Activated CD8-positive, alpha-beta memory T cell treated with anti-CD3 and anti-CD28 coated beads, Interleukin-2, amount 50 U/mL, for 24 hours (primary cell): Measurements from ENCODE around the gene PRSS38.
"Not testable (repeated sequence)": the region's sequence is repeated elsewhere in the genome, so short reads cannot be mapped to it uniquely, and the experiment has no call there.

Source experiments
- DNase-seq: peaks from one replicate; pipeline ENCODE4 v3.0.0-alpha.2; 2020; ENCODE audit errors: extremely low read depth

Gene PRSS38

DNA sequence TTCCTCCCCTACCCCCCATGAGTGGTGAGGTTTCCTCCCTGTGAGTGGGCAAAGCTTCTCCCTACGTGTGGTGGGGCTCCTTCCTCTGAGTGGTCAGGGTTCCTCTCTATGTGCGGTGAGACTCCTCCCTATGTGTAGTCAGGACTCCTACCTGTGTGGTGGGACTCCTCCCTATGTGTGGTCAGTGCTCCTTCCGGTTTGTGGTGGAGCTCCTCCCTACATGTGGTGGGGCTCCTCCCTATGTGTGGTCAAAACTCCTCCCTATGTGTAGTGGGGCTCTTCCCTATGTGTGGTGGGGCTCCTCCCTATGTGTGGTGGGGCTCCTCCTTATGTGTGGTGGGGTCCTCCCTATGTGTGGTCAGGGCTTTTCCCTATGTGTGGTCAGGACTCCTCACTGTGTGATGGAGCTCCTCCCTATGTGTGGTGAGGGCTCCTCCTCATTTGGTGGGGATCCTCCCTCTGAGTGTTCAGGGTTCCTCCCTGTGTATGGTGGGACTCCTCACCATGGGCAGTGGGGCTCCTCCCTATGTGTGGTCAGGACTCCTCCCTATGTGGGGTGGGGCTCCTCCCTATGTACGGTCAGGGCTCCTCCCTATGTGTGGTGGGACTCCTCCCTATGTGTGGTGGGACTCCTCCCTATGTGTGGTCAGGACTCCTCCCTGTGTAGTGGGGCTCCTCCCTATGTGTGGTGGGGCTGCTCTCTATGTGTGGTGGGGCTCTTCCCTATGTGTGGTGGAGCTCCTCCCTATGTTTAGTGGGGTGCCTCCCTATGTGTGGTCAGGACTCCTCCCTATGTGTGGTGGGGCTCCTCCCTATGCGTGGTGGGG lies 29.1 kb downstream of the PRSS38 start:
- no peak for DNase-seq

- DNase-seq = no peak
Observed at GRCh38 chr1:227845147-227845458, 29.6 kb downstream of the PRSS38 start.

GRCh38 chr1:227845519-227845918 lies 30.0 kb downstream of the PRSS38 start:
- DNase-seq = no peak

DNA sequence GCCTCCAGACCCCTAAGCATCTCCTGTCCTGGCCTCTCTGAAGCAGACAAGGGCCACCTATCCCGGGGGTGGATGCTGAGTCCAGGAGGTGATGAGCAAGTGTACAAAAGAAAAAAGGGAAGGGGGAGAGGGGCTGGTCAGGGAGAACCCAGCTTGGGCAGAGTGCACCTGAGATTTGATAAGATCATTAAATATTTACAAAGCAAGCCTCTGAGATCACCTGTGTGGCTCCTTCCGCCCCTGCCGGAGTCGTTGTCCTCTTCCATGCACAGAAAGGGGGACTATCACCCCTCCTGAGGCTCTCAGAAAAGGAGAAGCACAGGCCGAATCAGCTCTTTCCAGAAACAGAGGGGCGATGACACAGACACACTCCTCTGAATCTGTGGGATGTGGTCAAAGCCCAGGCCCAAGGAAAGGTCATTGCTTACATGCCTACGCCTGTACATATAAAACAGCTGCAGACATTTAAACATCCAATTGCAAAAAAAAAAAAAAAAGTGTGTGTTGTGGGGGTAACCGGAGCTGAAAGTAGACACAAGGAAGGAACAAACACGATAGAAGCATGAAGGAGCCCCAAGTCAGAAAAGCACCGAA lies 30.9 kb downstream of the PRSS38 start:
- DNase-seq = no peak

GRCh38 chr1:227847046-227847445 lies 31.6 kb downstream of the PRSS38 start:
- not testable (repeated sequence) for DNase-seq

DNA sequence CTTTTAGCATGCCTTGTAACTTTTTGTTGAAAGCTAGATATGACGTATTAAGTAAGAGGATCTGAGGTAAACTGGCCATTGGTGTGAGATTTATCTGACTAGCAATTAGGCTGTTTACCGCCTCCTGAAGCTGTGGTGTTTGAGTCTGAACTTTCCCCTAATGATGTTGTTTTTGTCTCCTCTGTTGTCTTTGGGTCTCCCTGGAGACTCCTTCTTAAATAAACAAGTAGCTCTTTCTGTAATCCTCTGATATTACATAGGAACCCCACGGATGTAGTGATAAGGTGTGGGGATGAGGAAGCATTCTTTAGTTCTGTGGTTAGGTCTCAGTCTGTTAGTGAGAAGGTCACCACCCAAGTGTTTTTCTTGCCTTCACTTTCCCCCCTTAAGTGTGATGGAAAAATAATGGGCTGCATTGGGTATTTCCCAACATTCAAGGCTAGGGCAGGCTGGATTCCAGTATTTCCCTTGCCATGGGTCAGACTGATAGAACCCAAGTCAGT lies 33.0 kb downstream of the PRSS38 start:
- no peak for DNase-seq

- DNase-seq = no peak
Observed at GRCh38 chr1:227849251-227849650, 33.8 kb downstream of the PRSS38 start.

- DNase-seq = no peak
Observed at GRCh38 chr1:227854189-227854588, 38.7 kb downstream of the PRSS38 start.

- no peak for DNase-seq
Observed at GRCh38 chr1:227855687-227856086, 40.2 kb downstream of the PRSS38 start.

- no peak for DNase-seq
Observed at GRCh38 chr1:227856147-227856858, 40.8 kb downstream of the PRSS38 start.

DNA sequence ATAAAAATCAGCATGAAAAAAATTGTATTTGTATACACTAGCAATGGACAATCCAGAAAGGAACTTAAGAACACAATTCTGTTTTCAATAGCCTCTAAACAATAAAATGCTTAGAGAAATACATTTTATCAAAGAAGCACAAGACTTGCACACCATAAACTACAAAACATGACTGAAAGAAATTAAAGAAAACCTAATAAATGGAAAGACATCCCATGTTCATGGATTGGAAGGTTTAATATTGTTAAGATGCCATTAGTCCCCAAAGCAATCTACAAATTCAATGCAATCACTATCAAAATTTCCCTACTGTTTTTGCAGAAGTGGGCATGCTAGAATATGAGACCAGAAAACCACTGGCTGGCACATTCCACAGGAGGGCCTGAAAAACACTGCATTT lies 49.4 kb downstream of the PRSS38 start:
- no peak for DNase-seq

GRCh38 chr1:227869279-227869842 lies 53.9 kb downstream of the PRSS38 start:
- DNase-seq = no peak

GRCh38 chr1:227869851-227870305 lies 54.4 kb downstream of the PRSS38 start:
- DNase-seq = no peak

DNA sequence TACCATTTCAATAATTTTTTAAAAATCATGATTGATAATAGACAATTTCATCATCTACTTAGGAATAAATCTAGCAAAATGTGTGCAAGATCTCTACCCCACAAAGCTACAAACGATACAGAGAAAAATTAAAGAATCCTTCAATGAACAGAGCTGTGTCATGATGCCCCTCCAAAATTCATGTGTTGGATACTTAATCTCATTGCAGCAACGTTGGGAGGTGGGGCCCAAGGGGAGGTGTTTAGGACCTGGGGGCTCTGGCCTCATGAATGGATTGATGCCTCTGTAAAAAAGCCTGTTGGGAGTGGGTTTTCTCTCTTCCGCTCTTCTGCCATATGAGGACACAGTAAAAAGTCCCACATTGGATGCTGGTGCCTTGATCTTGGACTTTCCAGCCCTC lies 54.9 kb downstream of the PRSS38 start:
- no peak for DNase-seq

GRCh38 chr1:227871892-227872291 lies 56.4 kb downstream of the PRSS38 start:
- DNase-seq = not testable (repeated sequence)

DNA sequence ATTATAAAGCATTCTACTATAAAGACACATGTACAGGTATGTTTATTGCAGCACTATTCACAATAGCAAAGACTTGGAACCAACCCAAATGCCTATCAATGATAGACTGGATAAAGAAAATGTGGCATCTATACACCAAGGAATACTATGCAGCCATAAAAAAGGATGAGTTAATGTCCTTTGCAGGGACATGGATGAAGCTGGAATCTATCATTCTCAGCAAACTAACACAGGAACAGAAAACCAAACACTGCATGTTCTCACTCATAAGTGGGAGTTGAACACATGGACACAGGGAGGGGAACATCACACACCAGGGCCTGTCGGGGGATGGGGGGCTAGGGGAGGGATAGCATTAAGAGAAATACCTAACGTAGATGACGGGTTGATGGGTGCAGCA lies 62.3 kb downstream of the PRSS38 start:
- DNase-seq = not testable (repeated sequence)

DNA sequence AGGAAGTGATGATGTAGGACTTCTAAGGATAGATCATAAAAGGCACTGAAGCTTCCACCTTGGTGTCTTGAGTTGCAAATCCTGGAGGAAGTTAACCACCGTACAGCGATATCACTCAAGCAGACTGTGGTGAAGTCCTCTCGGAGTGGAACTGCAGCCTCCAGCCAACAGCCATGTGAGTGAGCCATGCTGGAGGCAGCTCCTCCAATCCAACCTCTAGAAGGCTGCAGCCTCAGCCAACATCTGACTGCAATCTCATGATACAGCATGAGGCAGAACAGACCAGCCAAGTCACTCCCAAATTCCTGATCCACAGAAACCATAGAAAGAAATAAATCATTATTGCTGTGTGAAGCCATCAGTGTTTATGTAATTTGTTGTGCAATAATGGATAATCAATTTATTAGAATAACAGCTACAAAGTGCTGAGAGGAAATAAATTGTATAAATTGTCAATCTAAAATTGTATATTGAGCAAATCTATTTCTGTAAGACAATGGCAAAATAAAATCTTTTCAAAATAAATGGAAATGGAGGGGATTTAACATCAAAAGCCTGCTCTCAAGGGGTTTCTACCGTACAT lies 65.0 kb downstream of the PRSS38 start:
- no peak for DNase-seq

DNA sequence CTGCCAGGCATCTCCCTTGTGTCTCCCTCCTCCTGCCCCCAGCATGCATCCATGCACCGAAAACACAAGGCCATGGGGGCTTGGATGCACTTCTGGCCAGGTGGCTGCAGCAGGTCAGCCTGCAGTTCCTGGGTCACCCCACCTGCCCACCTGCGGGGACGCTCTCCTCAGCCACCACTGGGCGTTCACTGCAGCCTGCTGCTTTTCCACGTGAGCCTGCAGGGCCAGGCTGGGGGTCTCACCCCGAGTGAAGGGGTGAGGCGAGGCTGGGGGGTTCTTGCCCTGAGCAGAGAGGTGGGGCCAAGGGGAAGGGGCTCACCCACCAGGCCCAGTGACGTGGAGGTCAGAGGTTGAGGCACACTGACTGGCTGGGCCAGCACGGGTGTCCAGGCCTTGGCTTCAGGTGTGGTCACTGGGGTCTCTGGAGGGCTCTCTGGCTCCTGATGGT lies 67.6 kb downstream of the PRSS38 start:
- DNase-seq = no peak

DNA sequence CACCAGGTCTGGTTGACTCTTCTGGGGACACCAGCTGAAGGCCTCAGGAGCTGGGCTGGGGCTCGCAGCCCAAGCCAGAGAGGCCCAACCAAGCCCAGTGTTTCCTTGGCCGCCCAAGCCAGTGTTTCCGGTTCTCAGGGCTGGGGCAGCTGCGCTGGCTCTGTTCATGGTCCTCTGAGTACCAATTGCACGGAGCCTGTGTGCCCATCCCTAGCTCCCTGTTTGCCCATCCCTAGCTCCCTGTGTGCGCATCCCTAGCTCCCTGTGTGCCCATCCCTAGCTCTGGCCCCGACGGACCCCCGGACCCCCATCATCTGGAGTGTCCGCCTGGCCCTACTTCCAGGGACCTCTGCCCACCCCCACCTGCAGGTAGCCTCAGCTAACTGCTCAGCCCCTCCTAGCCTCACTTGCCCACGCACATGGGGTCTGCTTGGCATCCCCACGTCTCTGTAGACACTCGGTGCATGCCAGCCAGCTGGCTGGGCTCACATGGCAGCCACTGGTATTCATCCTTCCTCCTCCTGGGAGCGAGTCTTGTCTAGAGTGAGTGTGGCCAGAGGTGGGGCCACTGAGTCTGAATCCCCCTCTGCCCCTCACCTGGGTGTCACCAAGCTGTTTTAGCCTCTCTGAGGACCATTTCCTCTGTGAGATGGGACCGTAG lies 68.3 kb downstream of the PRSS38 start:
- no peak for DNase-seq

DNA sequence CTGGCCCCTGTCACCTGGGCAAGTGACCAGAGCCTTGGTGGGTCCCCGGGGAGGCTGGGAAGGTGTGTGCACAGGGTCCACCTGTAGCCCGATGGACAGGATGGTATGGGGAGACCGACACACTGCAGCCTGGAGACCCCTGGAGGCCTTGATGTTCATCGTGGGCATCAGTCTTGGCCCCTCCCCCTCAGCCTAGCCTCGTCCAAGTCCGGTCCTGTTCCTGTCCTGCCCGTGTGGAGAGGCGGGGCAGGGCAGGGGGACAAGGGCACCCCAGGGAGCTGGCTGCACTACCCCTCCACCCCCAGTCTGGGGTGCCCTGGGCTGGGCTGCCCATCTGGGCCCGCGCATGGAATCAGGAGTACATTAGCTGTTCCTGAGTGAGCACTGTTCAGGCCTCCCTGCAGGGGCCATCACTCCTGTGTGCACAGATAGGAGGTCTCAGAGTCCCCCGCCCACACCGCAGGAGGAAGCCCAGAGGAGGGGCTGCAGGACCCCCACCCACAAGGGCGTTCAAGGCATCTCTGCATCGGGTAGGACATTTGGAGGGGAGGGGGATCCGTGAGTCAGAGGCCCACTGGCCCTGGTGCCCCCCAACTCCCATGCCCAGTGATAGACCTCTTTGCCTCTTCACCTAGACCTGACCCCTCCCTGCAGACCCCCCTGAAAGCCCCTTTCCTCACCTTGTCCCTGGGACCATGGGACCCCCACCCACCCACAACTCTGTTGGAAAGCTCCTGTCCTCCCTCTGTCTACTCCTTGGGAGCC lies 69.1 kb downstream of the PRSS38 start:
- DNase-seq = no peak
